H9 (cell line): ENCODE measurements around the gene RNF215. TPM values are rescaled to one million over a fixed set of nuclear protein-coding genes. Genes with fewer than 3 reads are reported as not detected.
A peak's percentile ranks its signal among the peaks of the same experiment; 100 is the strongest.

Experiments
- DNase-seq: peaks from one replicate; pipeline ENCODE4 v3.0.0-alpha.2; 2017
- H2AFZ ChIP-seq: one replicate; pipeline ENCODE4 v1.6.1; 2013; ENCODE audit warnings: mild to moderate bottlenecking, low read length, control low read depth, moderate library complexity
- H2AK5ac ChIP-seq: 2 replicates; pipeline ENCODE4 v1.6.1; 2013; ENCODE audit warnings: low read length, control low read depth, mixed read lengths; ENCODE audit not compliant: insufficient read length
- H2BK120ac ChIP-seq: one replicate; pipeline ENCODE4 v1.6.1; 2013; ENCODE audit warnings: low read depth, mild to moderate bottlenecking, low read length, control low read depth, inconsistent platforms; ENCODE audit not compliant: poor library complexity, severe bottlenecking
- H2BK12ac ChIP-seq: 2 replicates; pipeline ENCODE4 v1.6.1; 2013; ENCODE audit warnings: low read length, control low read depth, mixed read lengths, low read depth; ENCODE audit not compliant: insufficient read length
- H2BK15ac ChIP-seq: 2 replicates; pipeline ENCODE4 v1.6.1; 2013; ENCODE audit warnings: low read depth, low read length, control low read depth
- H2BK20ac ChIP-seq: one replicate; pipeline ENCODE4 v1.6.1; 2013; ENCODE audit warnings: low read depth, mild to moderate bottlenecking, low read length, control low read depth, inconsistent platforms; ENCODE audit not compliant: poor library complexity, severe bottlenecking
- H2BK5ac ChIP-seq: 2 replicates; pipeline ENCODE4 v1.6.1; 2013; ENCODE audit warnings: low read length, control low read depth, mixed read lengths; ENCODE audit not compliant: insufficient read length
- H3K14ac ChIP-seq: 2 replicates; pipeline ENCODE4 v1.6.1; 2013; ENCODE audit warnings: low read length, control low read depth; ENCODE audit not compliant: insufficient read depth
- H3K18ac ChIP-seq: 2 replicates; pipeline ENCODE4 v1.6.1; 2013; ENCODE audit warnings: low read depth, mild to moderate bottlenecking, mixed read lengths, low read length, control low read depth; ENCODE audit not compliant: insufficient read length
- H3K23ac ChIP-seq: 2 replicates; pipeline ENCODE4 v1.6.1; 2013; ENCODE audit warnings: low read length, control low read depth, mixed read lengths, low read depth; ENCODE audit not compliant: insufficient read length
- H3K23me2 ChIP-seq: 2 replicates; pipeline ENCODE4 v1.6.1; 2013; ENCODE audit warnings: low read depth, mild to moderate bottlenecking, mixed read lengths, low read length, control low read depth; ENCODE audit not compliant: insufficient read length, poor library complexity, severe bottlenecking
- H3K27ac ChIP-seq: 2 replicates; pipeline ENCODE4 v1.5.1; 2013; ENCODE audit warnings: low read length, control low read depth, mixed read lengths, low read depth; ENCODE audit not compliant: insufficient read length
- H3K27me3 ChIP-seq: 2 replicates; pipeline ENCODE4 v1.6.1; 2013; ENCODE audit warnings: low read length, control low read depth, inconsistent platforms; ENCODE audit not compliant: insufficient read depth
- H3K4ac ChIP-seq: 2 replicates; pipeline ENCODE4 v1.6.1; 2013; ENCODE audit warnings: low read depth, mild to moderate bottlenecking, control low read depth, inconsistent platforms, low read length, moderate library complexity
- H3K4me1 ChIP-seq: 2 replicates; pipeline ENCODE4 v1.6.1; 2013; ENCODE audit warnings: low read length, control low read depth, inconsistent platforms; ENCODE audit not compliant: insufficient read depth
- H3K4me2 ChIP-seq: 2 replicates; pipeline ENCODE4 v1.6.1; 2013; ENCODE audit warnings: low read length, control low read depth, mixed read lengths; ENCODE audit not compliant: insufficient read length, insufficient read depth
- H3K56ac ChIP-seq: 2 replicates; pipeline ENCODE4 v1.6.1; 2013; ENCODE audit warnings: low read depth, mild to moderate bottlenecking, mixed read lengths, low read length, control low read depth; ENCODE audit not compliant: insufficient read length
- H3K79me1 ChIP-seq: 2 replicates; pipeline ENCODE4 v1.6.1; 2013; ENCODE audit warnings: low read depth, mild to moderate bottlenecking, moderate library complexity, low read length, control low read depth, inconsistent platforms; ENCODE audit not compliant: insufficient read depth, poor library complexity, severe bottlenecking
- H3K79me2 ChIP-seq: 2 replicates; pipeline ENCODE4 v1.6.1; 2013; ENCODE audit warnings: low read length, control low read depth, inconsistent platforms; ENCODE audit not compliant: insufficient read depth
- H3K9ac ChIP-seq: 2 replicates; pipeline ENCODE4 v1.6.1; 2013; ENCODE audit warnings: low read length, control low read depth, mixed read lengths; ENCODE audit not compliant: insufficient read length; ENCODE audit errors: extremely low read depth
- H3K9me3 ChIP-seq: one replicate; pipeline ENCODE4 v1.6.1; 2013; ENCODE audit warnings: low read depth, low read length, inconsistent platforms; ENCODE audit not compliant: control insufficient read depth
- H3T11ph ChIP-seq: one replicate; pipeline ENCODE4 v1.6.1; 2013; ENCODE audit warnings: mild to moderate bottlenecking, low read length, control low read depth, inconsistent platforms
- H4K20me1 ChIP-seq: one replicate; pipeline ENCODE4 v1.6.1; 2013; ENCODE audit not compliant: control insufficient read depth, insufficient read length, insufficient read depth
- H4K5ac ChIP-seq: 2 replicates; pipeline ENCODE4 v1.6.1; 2013; ENCODE audit warnings: low read depth, mild to moderate bottlenecking, mixed read lengths, low read length, control low read depth; ENCODE audit not compliant: insufficient read length
- H4K8ac ChIP-seq: replicated peaks from 2 replicates; pipeline ENCODE4 v1.6.1; 2013; ENCODE audit warnings: low read length, control low read depth, mixed read lengths, low read depth; ENCODE audit not compliant: insufficient read length
- H4K91ac ChIP-seq: 2 replicates; pipeline ENCODE4 v1.6.1; 2013; ENCODE audit warnings: low read depth, mild to moderate bottlenecking, moderate library complexity, mixed read lengths, low read length, control low read depth; ENCODE audit not compliant: insufficient read length
- H3K27ac Mint-ChIP-seq, 3 experiments: 2 replicates in 2 of 3; 3 replicates in 1 of 3; pipeline ENCODE4 v1.8.0; 2020 to 2021; ENCODE audit warnings: mixed read lengths in 3 of 3, mild to moderate bottlenecking in 1 of 3, moderate library complexity in 1 of 3
- H3K27me3 Mint-ChIP-seq: 2 replicates; pipeline ENCODE4 v1.8.0; 2021; ENCODE audit warnings: low read depth, mild to moderate bottlenecking, moderate library complexity, mixed read lengths
- H3K36me3 Mint-ChIP-seq, 3 experiments: 2 replicates in 2 of 3; 3 replicates in 1 of 3; pipeline ENCODE4 v1.8.0; 2020 to 2021; ENCODE audit warnings: low read depth in 3 of 3, mixed read lengths in 3 of 3; ENCODE audit not compliant: insufficient read depth in 1 of 3
- H3K4me1 Mint-ChIP-seq, 2 experiments: 2 replicates each; pipeline ENCODE4 v1.8.0; 2020; ENCODE audit warnings: mixed read lengths in 2 of 2
- H3K4me3 Mint-ChIP-seq, 2 experiments: 2 replicates in 1 of 2; 3 replicates in 1 of 2; pipeline ENCODE4 v1.8.0; 2020 to 2021; ENCODE audit warnings: mild to moderate bottlenecking in 2 of 2, mixed read lengths in 2 of 2, moderate library complexity in 1 of 2
- H3K9me3 Mint-ChIP-seq, 2 experiments: 2 replicates in 1 of 2; 3 replicates in 1 of 2; pipeline ENCODE4 v1.8.0; 2020; ENCODE audit warnings: mild to moderate bottlenecking in 2 of 2, mixed read lengths in 2 of 2, moderate library complexity in 1 of 2
- WGBS: extraction: QIAGEN DNeasy Blood & Tissue Kit; methylation state at CpG from one replicate; pipeline ENCODE4 v1.1.7; 2013; ENCODE audit warnings: missing lambda C conversion rate, low lambda C conversion rate, mixed read lengths; ENCODE audit not compliant: insufficient read length; ENCODE audit errors: extremely low coverage; 5-methylcytosine and 5-hydroxymethylcytosine counted together
- total RNA-seq: library from RNA; stranded (reverse); gene quantifications from 2 replicates; pipeline ENCODE4 v1.2.1, GENCODE V29; 2021
- TF ChIP-seq, protein P1 (sequence below): fragments of 200-600 bp; sonication (generic); conservative IDR thresholded peaks from 3 replicates; pipeline ENCODE4 v1.8.0; 2021; ENCODE audit warnings: antibody characterized with exemption, mild to moderate bottlenecking

The RNF215 gene
- total RNA-seq, 1 experiment from 2014 or later = 24.5 TPM

DNA sequence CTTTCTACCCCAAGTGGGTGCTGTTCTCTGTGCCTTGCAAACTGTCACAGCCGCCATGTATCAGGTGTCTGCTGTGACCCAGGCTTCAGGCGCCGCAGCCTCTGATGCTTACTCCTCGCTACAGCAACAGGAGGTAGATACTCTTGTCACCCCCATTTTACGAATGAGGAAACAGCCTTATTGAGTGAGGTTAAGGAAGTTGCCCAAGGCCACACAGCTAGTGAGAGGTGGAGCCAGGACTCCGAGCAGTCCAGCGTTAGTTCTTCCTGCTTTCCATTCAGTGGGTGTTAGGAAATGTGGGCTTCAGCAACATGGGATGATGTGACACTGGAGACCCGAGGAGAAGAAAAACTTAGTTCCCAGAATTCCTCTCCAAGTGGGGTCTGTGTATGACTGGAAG is 14.3 kb downstream of the RNF215 start:
- Mint-ChIP-seq H3K4me3 (no peak overlapping the region), H3K36me3 (peaks cover 0 to 8% (median 7%) of the 10 kb centered on the region in 3 experiments; a peak in 5 of 7 replicates), H3K4me1 (peaks cover 6% of the 10 kb centered on the region in 2 experiments; a peak in 1 of 4 replicates), H3K27ac (peak overlapping the region in 1 of 3 experiments; percentile 51; a peak in 2 of 7 replicates), H3K27me3 (no peaks in the 10 kb centered on the region; the same call in none of the 2 replicates), H3K9me3 (no peaks in the 10 kb centered on the region)
- Histone ChIP-seq H3K79me1 (no peaks in the 10 kb centered on the region), H3K79me2 (no peaks in the 10 kb centered on the region), H2BK20ac (no peak overlapping the region), H2BK5ac (no peak overlapping the region), H3K9me3 (no peaks in the 10 kb centered on the region), H3K27me3 (no peaks in the 10 kb centered on the region), H3K56ac (no peak overlapping the region), H2BK120ac (no peak overlapping the region), H3K4ac (no peak overlapping the region), H4K8ac (no peak overlapping the region), H3K4me2 (no peak overlapping the region), H2AFZ (no peak overlapping the region), H3T11ph (no peak overlapping the region), H2BK12ac (no peak overlapping the region), H3K23ac (no peak overlapping the region), H2BK15ac (no peak overlapping the region), H3K14ac (no peak overlapping the region; the same call in 1 of the 2 replicates), H3K27ac (no peak overlapping the region), H4K20me1 (no peaks in the 10 kb centered on the region), H3K18ac (no peak overlapping the region), H3K4me1 (no peaks in the 10 kb centered on the region), H3K23me2 (no peaks in the 10 kb centered on the region), H2AK5ac (no peak overlapping the region), H4K5ac (no peak overlapping the region), H3K9ac (no peak overlapping the region), H4K91ac (no peak overlapping the region)
- TF ChIP-seq, protein P1, sequence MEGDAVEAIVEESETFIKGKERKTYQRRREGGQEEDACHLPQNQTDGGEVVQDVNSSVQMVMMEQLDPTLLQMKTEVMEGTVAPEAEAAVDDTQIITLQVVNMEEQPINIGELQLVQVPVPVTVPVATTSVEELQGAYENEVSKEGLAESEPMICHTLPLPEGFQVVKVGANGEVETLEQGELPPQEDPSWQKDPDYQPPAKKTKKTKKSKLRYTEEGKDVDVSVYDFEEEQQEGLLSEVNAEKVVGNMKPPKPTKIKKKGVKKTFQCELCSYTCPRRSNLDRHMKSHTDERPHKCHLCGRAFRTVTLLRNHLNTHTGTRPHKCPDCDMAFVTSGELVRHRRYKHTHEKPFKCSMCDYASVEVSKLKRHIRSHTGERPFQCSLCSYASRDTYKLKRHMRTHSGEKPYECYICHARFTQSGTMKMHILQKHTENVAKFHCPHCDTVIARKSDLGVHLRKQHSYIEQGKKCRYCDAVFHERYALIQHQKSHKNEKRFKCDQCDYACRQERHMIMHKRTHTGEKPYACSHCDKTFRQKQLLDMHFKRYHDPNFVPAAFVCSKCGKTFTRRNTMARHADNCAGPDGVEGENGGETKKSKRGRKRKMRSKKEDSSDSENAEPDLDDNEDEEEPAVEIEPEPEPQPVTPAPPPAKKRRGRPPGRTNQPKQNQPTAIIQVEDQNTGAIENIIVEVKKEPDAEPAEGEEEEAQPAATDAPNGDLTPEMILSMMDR = no peak
- no peak for DNase-seq
- WGBS = no CpG with 5 or more reads among the region's 8 CpGs
